COLO668 (cell line): ENCODE results near the gene LRP6.
A peak's percentile ranks its signal among the peaks of the same experiment; 100 is the strongest.
"Not testable (repeated sequence)": the region's sequence is repeated elsewhere in the genome, so short reads cannot be mapped to it uniquely, and the experiment has no call there.

Source experiments
- DNase-seq: peaks from one replicate; lab custom pipeline; 2025; ENCODE audit not compliant: unreplicated experiment; lab: John Stamatoyannopoulos, UW

The LRP6 gene

GRCh38 chr12:12266873-12267741 lies at the start of gene LRP6:
LRP6 (minus strand) TSS chr12:12267044; CDS start chr12:12266735, 309 bp downstream.
- DNase-seq = peak; percentile 92

GRCh38 chr12:12315838-12316237 lies 49.0 kb upstream of the LRP6 start:
- no peak for DNase-seq

- DNase-seq = not testable (repeated sequence)
Measured at GRCh38 chr12:12310695-12311094, 43.9 kb upstream of the LRP6 start.

DNA sequence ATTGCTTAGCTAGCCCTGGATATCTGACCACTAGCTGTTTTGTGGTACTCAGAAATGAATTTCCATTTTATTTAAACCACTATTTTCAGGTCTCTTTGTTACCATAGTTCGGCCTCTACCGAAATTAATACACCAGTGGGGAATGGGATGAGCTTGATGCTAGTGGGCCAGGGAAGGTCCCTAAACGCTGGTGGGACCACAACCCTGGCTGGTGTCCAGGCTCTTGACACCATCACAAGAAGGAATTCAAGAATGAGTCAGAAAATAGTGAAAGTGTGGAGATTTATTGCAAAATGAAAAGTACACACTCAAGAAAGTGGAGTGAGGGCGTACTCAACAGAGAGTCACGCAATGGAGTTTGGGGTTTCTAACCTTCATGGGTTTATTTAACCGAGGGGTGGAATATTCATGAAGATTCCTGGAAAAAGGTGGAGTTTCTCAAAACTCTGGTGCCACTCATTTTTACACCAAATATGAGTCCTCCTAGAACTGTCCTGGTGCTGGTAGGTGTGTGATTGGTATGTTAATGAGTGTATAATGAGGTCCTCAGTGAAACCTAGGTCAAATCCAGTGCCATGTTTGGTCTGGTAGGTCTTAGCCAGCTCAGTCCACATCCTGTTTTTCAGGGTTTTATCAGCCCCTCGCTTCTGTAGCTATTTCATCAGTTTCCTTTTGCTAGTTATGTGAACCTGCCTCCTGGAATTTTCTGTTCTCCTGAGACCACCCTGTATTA lies 38.9 kb upstream of the LRP6 start:
- no peak for DNase-seq

DNA sequence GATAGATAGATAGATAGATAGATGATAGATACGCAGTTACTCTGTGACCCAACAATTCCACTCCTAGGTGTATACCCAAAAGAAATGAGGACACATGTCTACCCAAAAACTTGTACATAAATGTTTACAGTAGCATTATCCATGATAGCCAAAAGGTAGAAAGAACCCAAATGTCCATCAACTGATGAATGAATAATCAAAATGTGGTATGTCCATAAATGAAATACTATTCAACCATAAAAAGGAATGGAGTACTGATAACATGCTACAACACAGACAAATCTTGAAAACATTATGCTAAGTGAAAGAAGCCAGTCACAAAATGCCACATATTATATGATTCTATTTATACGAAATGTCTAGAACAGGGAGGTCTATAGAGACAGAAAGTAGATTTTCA lies 36.1 kb upstream of the LRP6 start:
- DNase-seq = no peak

- DNase-seq = no peak
Measured at GRCh38 chr12:12301122-12301521, 34.3 kb upstream of the LRP6 start.

DNA sequence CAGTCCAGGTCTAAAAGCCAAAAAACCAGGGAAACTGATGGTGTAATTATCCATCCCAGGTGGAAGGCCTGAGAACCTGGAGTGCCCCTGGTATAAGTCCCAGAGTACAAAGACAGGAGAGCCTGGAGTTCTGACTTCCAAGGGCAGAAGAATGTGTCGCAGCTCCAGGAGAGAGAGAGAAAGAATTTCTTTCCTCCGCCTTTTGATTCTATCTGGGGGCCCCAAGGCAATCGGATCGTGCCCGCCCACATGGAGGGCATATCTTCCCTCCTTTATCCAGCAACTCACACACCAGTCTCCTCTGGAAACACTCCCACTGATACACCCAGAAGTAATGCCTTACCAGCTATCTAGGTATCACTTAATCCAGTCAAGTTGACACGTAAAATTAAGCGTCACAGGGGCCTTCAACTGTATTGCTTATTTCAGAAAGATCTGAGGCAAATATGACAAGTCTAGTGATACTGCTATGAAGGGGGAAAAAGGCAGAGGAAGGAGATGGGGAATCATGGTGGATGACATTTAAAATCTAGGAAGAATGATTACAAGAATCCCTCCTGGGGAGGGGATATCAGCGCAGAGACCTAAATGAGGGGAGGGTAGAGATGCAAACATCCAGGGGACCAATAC lies 30.5 kb upstream of the LRP6 start:
- DNase-seq = no peak

GRCh38 chr12:12294215-12295005 lies 27.6 kb upstream of the LRP6 start:
- DNase-seq = no peak

DNA sequence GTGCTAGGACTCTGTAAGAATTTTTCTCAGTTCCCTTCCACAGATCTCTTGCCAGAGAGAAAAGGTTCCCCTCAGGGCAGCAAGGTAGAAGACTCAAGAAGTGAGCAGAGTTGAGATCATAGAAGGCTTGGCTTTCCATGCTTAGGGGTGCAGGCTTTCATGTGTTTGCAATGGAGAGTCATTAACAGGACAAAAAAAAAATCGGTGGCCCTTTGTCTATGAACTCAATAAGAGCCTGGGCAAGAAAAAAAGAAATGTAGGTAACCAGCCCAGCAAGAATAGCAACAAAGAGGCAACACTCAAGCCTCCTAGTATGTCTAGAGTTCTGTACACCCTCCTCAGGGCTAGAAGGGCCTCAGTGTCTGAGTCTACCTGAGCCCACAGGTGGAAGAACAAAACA lies 23.4 kb upstream of the LRP6 start:
- no peak for DNase-seq

- no peak for DNase-seq
Measured at GRCh38 chr12:12286441-12286840, 19.6 kb upstream of the LRP6 start.

DNA sequence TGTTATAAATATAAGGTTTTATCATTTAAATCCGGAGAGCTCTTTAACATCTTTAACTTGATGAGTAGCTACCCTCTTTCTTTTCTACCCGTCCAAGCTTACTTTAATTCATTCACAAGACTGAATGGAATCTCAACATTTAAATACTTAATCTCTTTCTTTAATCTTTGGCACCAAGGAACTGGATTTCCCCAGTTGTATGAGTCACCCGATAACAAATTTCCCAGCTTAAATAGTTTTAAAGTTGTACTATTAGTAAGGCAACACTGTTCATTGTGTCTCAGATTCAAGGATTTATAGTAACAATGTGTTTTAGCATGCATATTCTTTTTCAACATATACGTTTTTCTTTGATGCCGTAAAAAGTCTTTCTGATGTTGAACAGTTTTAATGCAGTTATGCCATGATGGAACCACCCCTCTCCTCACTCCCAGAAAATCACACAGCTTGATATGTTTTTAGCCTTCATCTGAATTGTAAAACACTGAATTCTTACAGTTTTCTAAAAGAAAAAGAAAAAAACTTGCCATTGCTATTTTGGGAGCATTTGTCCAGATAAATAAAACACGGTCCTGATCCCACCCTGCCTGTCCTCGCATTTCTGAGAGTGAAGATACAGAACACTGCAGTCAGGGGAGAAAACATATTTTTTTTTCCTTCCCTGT lies 16.0 kb upstream of the LRP6 start:
- no peak for DNase-seq

DNA sequence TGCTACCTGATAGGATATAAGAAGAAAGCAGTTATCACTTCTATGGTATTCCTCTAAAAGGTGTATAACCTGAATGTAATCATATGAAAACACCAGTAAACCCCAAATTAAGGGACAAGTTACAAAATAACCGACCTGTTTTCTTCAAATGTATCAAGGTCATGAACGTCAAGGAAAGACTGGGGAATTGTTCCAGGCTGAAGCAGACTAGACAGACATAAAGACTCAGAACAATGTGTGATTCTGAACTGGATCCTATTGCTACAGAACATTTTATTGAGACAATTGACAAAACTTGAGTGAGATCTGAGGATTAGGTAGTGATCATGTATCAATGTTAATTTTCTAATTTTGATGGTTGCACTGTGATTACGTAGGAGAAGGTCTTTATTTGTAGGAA lies 15.4 kb upstream of the LRP6 start:
- no peak for DNase-seq

DNA sequence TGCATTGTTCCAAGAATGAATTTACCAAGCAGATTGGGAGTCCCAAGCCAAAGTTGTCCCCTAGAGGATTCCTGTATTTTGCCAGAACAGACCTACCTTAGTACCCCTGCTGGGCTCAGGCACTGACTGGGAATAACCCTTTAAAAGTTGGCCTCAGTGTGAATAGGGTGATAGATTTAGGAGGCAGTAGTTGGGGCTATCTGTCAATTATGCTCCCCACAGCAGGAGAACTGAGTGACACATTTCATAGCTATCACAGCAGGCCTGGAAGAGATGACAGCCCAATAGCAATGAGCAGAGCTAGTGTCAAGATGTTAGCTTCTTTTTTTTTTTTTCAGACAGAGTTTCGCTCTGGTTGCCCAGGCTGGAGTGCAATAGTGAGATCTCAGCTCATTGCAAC lies 14.3 kb upstream of the LRP6 start:
- no peak for DNase-seq

- DNase-seq = no peak
Measured at GRCh38 chr12:12278899-12279298, 12.1 kb upstream of the LRP6 start.

GRCh38 chr12:12275874-12276273 lies 9.0 kb upstream of the LRP6 start:
- no peak for DNase-seq

DNA sequence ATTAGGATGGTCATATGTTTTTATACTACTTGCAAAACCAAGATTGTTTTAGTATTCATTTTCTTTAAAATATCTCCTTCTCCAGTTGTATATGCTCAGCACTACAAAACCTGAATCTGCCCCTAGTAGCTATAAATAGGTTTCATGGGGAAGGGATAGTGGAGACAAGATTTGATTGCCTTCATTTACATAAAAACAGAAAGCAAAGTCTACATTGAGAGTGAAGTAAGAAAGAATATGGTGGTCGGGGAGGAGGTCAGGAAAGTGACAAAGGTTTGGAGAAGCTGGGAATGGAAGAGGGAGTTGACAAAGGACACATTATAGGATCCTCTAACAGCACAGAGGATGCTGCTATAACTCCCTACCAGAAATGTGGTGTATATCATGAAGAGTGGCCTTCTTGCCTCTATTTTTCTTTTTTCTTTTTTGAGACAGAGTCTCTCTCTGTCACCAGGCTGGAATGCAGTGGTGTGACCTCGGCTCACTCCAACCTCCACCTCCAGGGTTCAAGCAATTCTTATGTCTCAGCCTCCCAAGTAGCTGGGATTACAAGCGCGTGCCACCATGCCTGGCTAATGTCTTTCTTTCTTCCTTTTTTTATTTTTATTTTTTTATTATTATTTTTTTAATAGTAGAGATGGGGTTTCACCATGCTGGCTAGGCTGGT lies 6.6 kb upstream of the LRP6 start:
- no peak for DNase-seq

- no peak for DNase-seq
Measured at GRCh38 chr12:12272869-12273268, 6.0 kb upstream of the LRP6 start.

GRCh38 chr12:12270226-12270625 lies 3.4 kb upstream of the LRP6 start:
- DNase-seq = no peak

DNA sequence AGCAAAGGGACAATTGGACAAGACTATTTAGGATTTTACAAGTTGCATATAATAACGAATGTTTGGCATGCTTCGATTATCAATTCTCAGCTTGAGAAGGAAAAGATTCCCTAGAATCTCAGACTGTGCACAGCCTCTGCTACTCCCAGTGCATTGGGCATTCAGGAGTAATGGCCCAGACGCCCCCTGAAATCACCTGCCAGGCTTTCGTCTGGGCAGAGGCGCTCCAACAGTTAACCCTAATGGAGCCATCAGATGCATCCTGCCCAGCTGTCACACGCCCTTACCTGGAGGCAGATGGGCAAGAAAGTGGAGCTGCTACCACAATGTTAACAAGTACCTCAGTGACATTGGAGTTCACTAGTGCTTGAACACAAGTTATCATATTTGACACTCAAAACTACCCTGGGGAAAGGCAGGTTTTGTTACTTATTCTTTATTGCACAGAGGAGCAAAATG lies 927 bp upstream of the LRP6 start:
- peak; percentile 34 for DNase-seq

- peak; percentile 18 for DNase-seq
Measured at GRCh38 chr12:12266389-12266872, 413 bp downstream of the LRP6 start.
